Fibroblast of lung (primary cell): ENCODE measurements around the gene MANSC1.

Experiments used
- CTCF ChIP-seq, 2 donors: IDR thresholded peaks in 1 of 2; conservative IDR thresholded peaks in 1 of 2; 1 replicate in 1 of 2; 2 replicates in 1 of 2; pipeline ENCODE4 v1.5.1; 2011 to 2012; ENCODE audit warnings: low read length in 2 of 2, control low read depth in 1 of 2, inconsistent platforms in 1 of 2, low read depth in 1 of 2, mild to moderate bottlenecking in 1 of 2
- EZH2 ChIP-seq: IDR thresholded peaks from 2 replicates; pipeline ENCODE4 v1.5.1; 2012; ENCODE audit warnings: low read length, control low read depth, mild to moderate bottlenecking; ENCODE audit errors: missing control alignments

- no peak for TF ChIP-seq EZH2
- TF ChIP-seq CTCF (conservative IDR thresholded peaks at IDR 0.05 in 1 of 2, IDR thresholded peaks at IDR 0.05 in 1 of 2; ENCODE audit: low read depth in 1 of 2, low read length in 2 of 2): no peak
Observed at GRCh38 chr12:12372946-12373722, 23.1 kb upstream of the MANSC1 start.
